Measurements from ENCODE around the gene PPM1H. TPM values are rescaled to one million over a fixed set of nuclear protein-coding genes. Genes with fewer than 3 reads are reported as not detected.
"Not testable (repeated sequence)": the region's sequence is repeated elsewhere in the genome, so short reads cannot be mapped to it uniquely, and the experiment has no call there.

Gene PPM1H
- total RNA-seq, 4 donors from 2014 or later: 0.09 to 7.6 (median 0.76) TPM; not detected in 1

DNA sequence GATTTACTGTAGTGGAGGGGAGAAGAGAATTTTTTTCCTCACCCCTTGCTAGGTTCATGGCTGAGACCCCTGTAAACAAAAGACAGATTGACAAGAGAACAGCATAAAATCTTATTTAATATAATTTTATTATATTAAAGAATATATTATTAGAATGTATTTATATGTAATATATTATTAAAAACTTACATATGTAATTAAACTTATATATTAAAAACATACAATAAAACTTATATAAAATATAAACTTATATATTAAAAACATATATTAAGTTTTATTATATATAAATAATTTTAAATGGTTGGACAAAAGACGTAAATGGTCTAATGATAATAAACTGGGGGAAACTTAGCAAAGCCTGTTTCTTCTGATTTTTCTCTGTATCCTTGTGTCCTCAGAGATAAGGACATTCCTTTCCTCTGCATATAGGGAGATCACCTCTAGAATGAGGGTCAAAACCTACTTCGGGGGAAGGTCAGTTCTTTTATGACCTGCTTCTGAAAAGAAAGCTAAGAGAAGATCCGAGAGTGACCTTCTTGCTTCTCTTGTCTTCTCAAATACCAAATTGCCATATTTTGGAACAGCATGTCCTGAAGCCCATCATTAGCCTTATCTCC is 8.9 kb upstream of the PPM1H start:
- WGBS, 2 donors: 60 to 63% methylated on average over 3 of the region's 3 CpGs
- H3K9me3 ChIP-seq: no peaks in the 10 kb centered on the region
- H3K4me1 ChIP-seq: no peaks in the 10 kb centered on the region
- TF ChIP-seq, protein P1, sequence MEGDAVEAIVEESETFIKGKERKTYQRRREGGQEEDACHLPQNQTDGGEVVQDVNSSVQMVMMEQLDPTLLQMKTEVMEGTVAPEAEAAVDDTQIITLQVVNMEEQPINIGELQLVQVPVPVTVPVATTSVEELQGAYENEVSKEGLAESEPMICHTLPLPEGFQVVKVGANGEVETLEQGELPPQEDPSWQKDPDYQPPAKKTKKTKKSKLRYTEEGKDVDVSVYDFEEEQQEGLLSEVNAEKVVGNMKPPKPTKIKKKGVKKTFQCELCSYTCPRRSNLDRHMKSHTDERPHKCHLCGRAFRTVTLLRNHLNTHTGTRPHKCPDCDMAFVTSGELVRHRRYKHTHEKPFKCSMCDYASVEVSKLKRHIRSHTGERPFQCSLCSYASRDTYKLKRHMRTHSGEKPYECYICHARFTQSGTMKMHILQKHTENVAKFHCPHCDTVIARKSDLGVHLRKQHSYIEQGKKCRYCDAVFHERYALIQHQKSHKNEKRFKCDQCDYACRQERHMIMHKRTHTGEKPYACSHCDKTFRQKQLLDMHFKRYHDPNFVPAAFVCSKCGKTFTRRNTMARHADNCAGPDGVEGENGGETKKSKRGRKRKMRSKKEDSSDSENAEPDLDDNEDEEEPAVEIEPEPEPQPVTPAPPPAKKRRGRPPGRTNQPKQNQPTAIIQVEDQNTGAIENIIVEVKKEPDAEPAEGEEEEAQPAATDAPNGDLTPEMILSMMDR (IDR thresholded peaks at IDR 0.05): no peak
- TF ChIP-seq POLR2A (IDR thresholded peaks at IDR 0.05): no peak
- no peaks in the 10 kb centered on the region for H3K36me3 ChIP-seq
- intact Hi-C loops (cut with DNase I): no loop called here
- H3K27ac ChIP-seq: no peak overlapping the region
- no peak overlapping the region for H3K4me3 ChIP-seq
- DNase-seq: no peak
- H3K27me3 ChIP-seq: no peaks in the 10 kb centered on the region

DNA sequence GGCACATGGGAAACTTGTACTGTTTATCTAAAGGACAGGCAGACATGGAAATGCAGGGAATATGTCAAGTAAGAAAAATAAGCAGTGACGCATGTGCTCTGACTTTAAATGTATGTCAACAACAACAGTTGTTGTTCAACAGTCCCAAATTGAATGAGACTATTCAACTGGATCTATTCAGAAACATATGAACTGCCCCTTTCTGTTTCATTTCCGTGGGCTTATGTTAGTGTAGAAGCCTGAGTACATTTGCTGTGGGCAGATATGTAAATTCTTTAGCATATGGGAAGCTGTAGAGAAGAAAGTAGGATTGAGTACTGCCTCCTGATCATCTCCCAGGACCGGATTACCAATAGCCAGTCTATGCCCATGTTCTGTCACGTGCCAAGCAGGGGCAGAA is 7.4 kb upstream of the PPM1H start:
- H3K4me1 ChIP-seq; H3K27ac ChIP-seq; H3K36me3 ChIP-seq; DNase-seq; H3K4me3 ChIP-seq; intact Hi-C loops (cut with DNase I); H3K27me3 ChIP-seq; H3K9me3 ChIP-seq: not testable (repeated sequence)
- WGBS, 2 donors: 55% methylated on average over 4 of the region's 4 CpGs

DNA sequence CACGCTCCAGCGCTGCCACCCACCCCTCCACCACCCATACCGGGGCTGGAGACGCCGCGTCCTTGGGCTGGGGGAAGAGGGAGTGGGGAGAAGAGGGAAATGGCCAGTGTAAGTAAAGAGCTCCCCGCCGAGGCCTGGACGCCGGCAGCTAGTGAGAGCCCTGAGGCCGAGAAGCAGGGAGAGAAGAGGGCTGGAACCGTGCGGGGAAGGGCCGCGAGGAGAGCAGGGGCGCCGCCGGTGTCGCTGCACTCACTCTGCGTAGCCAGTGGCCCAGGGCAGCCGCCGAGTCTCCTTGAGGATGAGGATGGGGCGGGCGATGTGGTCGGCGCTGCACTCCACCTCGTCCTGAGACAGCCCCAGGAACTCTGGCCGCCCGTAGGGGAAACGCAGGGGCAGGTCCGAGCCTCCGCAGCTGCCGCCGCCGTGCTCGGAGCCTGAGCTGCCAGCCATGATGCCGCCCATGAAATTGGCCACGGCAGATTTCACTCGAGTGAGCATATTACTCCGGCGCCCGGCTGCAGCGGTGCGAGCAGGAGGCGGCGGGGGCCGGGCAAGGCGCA is 631 bp downstream of the PPM1H start:
- Histone ChIP-seq H3K27ac (peak overlapping the region in 3 of 4 donors; percentile 19 to 54 (median 49)), H3K27me3 (peaks cover 0 to 59% (median 0%) of the 10 kb centered on the region in 4 donors)
- intact Hi-C loops (cut with DNase I): no loop called here

DNA sequence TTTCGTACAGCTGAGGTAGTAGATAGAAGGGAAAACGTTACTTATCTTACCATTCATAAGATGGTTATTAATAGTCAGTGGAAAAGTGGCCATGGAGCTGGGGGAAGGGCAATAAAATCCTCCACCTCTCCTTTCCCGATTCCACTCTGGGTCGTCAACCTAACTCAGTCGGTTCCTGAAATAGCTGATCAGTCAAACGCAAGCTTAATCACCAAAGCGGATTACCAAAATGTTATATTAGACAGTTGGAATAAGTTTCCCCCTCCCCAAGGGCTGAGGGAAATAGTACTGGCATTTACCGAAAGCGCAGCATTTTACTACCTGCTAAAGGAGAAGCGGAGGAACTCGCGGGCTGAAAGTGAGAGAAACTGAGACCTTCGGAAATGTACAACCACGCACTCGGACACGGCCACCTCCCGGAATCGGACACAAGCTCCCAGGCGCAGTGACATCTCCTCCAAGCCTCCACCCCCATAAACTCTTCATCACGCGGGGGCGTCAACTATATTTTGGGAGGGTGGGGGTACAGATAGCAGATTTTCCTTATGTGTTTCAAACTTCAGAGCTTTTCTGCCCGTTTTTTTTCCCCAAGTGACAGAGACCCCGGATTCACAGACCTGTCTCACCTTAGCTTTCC is 1.2 kb downstream of the PPM1H start:
- Histone ChIP-seq H3K27ac (peak overlapping the region in 3 of 4 donors; percentile 19 to 54 (median 49)), H3K4me3 (peak overlapping the region; percentile 43 to 85 (median 62)), H3K4me1 (peaks cover 10 to 27% (median 14%) of the 10 kb centered on the region in 3 donors), H3K27me3 (peaks cover 0 to 61% (median 0%) of the 10 kb centered on the region in 4 donors), H3K36me3 (no peaks in the 10 kb centered on the region), H3K9me3 (no peaks in the 10 kb centered on the region)
- intact Hi-C loops (cut with DNase I): no loop called here
- TF ChIP-seq, protein P1 (IDR thresholded peaks at IDR 0.05): no peak
- DNase-seq: no peak
- WGBS, 2 donors: 1% methylated on average over 16 to 24 of the region's 24 CpGs

More for the DNA sequence above, 631 bp downstream of the PPM1H start:
- 0% methylated on average over 8 to 19 of the region's 48 CpGs for WGBS, 2 donors
- TF ChIP-seq, protein P1 (IDR thresholded peaks at IDR 0.05): no peak
- TF ChIP-seq POLR2A (IDR thresholded peaks at IDR 0.05): no peak
- Histone ChIP-seq H3K9me3 (no peaks in the 10 kb centered on the region), H3K4me1 (peaks cover 10 to 27% (median 14%) of the 10 kb centered on the region in 3 donors), H3K4me3 (peak overlapping the region; percentile 43 to 85 (median 62)), H3K36me3 (no peaks in the 10 kb centered on the region)
- DNase-seq: no peak

DNA sequence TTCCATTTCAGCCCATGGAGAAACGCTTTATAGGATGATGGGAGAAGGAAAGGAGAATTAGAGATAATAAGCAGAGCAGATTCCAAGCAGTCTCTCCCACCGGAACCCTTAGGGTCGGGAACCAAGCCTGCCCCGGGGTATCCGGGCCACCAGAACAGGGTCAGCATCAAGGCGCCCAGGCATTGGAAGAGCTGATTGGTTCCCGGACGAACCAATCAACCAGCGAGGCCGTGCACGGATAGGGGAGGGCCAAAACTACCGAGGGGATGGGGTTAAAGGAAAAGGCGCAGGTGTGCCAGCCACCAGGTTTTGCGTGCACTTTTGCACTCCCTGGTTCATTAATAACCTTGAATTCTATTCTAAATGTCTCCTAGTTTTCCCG is 1.7 kb downstream of the PPM1H start:
- DNase-seq: no peak
- H3K36me3 ChIP-seq: no peaks in the 10 kb centered on the region
- H3K27me3 ChIP-seq: peaks cover 0 to 61% (median 0%) of the 10 kb centered on the region in 4 donors
- intact Hi-C loops (cut with DNase I): no loop called here
- no peaks in the 10 kb centered on the region for H3K9me3 ChIP-seq
- no peak overlapping the region for H3K27ac ChIP-seq
- WGBS, 2 donors: 2 to 5% methylated on average over 14 of the region's 15 CpGs
- peaks cover 10 to 27% (median 14%) of the 10 kb centered on the region in 3 donors for H3K4me1 ChIP-seq
- no peak for TF ChIP-seq POLR2A (IDR thresholded peaks at IDR 0.05)
- TF ChIP-seq, protein P1 (IDR thresholded peaks at IDR 0.05): no peak
- H3K4me3 ChIP-seq: peak overlapping the region; percentile 7 to 85 (median 57)
